Suprapubic skin (tissue), 4 donors: ENCODE measurements around the gene TAC3. TPM values are rescaled to one million over a fixed set of nuclear protein-coding genes. Genes with fewer than 3 reads are reported as not detected.
A peak's percentile ranks its signal among the peaks of the same experiment; 100 is the strongest.
"Not testable (repeated sequence)": the region's sequence is repeated elsewhere in the genome, so short reads cannot be mapped to it uniquely, and the experiment has no call there.

Source experiments
- DNase-seq, 2 donors: peaks; one replicate each; pipeline ENCODE4 v3.0.0-alpha.2; 2019; ENCODE audit warnings: low spot score in 2 of 2
- H3K27ac ChIP-seq: fragments of 200-600 bp; sonication (generic); one replicate; pipeline ENCODE4 v1.5.1; 2019
- H3K27me3 ChIP-seq: fragments of 200-600 bp; sonication (generic); one replicate; pipeline ENCODE4 v1.5.1; 2019
- H3K36me3 ChIP-seq: fragments of 200-600 bp; sonication (generic); one replicate; pipeline ENCODE4 v1.5.1; 2019
- H3K4me1 ChIP-seq: fragments of 200-600 bp; sonication (generic); one replicate; pipeline ENCODE4 v1.5.1; 2019
- H3K4me3 ChIP-seq: fragments of 200-600 bp; sonication (generic); one replicate; pipeline ENCODE4 v1.5.1; 2019; ENCODE audit warnings: mild to moderate bottlenecking
- H3K9me3 ChIP-seq: fragments of 200-600 bp; sonication (generic); one replicate; pipeline ENCODE4 v1.5.1; 2019
- CTCF ChIP-seq, 2 donors: fragments of 200-600 bp in 1 of 2; fragments of 450-650 bp in 1 of 2; sonication (generic) in 1 of 2; IDR thresholded peaks; one replicate each; pipeline ENCODE4 v1.5.1; 2016 to 2019; ENCODE audit warnings: antibody characterized with exemption in 2 of 2, mild to moderate bottlenecking in 1 of 2, moderate library complexity in 1 of 2
- EP300 ChIP-seq: sonication (generic); formaldehyde crosslinking; IDR thresholded peaks from one replicate; pipeline ENCODE4 v1.6.1; 2017; ENCODE audit warnings: antibody characterized with exemption
- POLR2A ChIP-seq, 2 donors: fragments of 450-650 bp; IDR thresholded peaks; one replicate each; pipeline ENCODE4 v1.6.1; 2017; ENCODE audit warnings: antibody characterized with exemption in 2 of 2, mild to moderate bottlenecking in 2 of 2, moderate library complexity in 2 of 2
- POLR2AphosphoS5 ChIP-seq, 3 donors: sonication (generic); formaldehyde crosslinking; IDR thresholded peaks; one replicate each; pipeline ENCODE4 v1.6.1; 2017; ENCODE audit warnings: antibody characterized with exemption in 3 of 3
- WGBS: methylation state at CpG from one replicate; pipeline ENCODE4 v1.1.5; 2018; 5-methylcytosine and 5-hydroxymethylcytosine counted together
- total RNA-seq, 4 donors: library from RNA; depleted of rRNA; stranded (reverse); fragments of >200 nt; gene quantifications; one replicate each; pipeline ENCODE4 v1.1.0, GENCODE V29; 2016

The TAC3 gene
- total RNA-seq, 4 donors from 2014 or later = not detected

GRCh38 chr12:56990648-56991318 lies 25.5 kb downstream of the TAC3 start:
- no peaks in the 10 kb centered on the region for H3K9me3 ChIP-seq
- H3K4me1 ChIP-seq = peaks cover 34% of the 10 kb centered on the region
- H3K4me3 ChIP-seq = no peak overlapping the region
- TF ChIP-seq POLR2AphosphoS5 (IDR thresholded peaks at IDR 0.05) (no peak), CTCF (IDR thresholded peaks at IDR 0.05) (no peak), POLR2A (IDR thresholded peaks at IDR 0.05) (no peak), EP300 (no peak)
- DNase-seq = no peak
- 32% methylated on average over 7 of the region's 7 CpGs for WGBS
- no peaks in the 10 kb centered on the region for H3K27me3 ChIP-seq
- no peak overlapping the region for H3K27ac ChIP-seq
- H3K36me3 ChIP-seq = no peaks in the 10 kb centered on the region

GRCh38 chr12:56989861-56990610 lies 26.3 kb downstream of the TAC3 start:
- Histone ChIP-seq H3K4me3 (no peak overlapping the region), H3K4me1 (peaks cover 36% of the 10 kb centered on the region), H3K36me3 (no peaks in the 10 kb centered on the region), H3K9me3 (no peaks in the 10 kb centered on the region), H3K27ac (no peak overlapping the region), H3K27me3 (no peaks in the 10 kb centered on the region)
- TF ChIP-seq POLR2A (IDR thresholded peaks at IDR 0.05) (no peak), POLR2AphosphoS5 (IDR thresholded peaks at IDR 0.05) (no peak), CTCF (IDR thresholded peaks at IDR 0.05) (no peak), EP300 (no peak)
- no peak for DNase-seq
- WGBS = 69% methylated on average over 7 of the region's 7 CpGs

GRCh38 chr12:56988207-56988739 lies 28.1 kb downstream of the TAC3 start:
- WGBS = 44% methylated on average over 5 of the region's 5 CpGs
- DNase-seq = no peak

GRCh38 chr12:56987551-56988053 lies 28.7 kb downstream of the TAC3 start:
- Histone ChIP-seq H3K36me3 (no peaks in the 10 kb centered on the region), H3K9me3 (no peaks in the 10 kb centered on the region), H3K4me3 (no peak overlapping the region), H3K27ac (no peak overlapping the region), H3K4me1 (peaks cover 36% of the 10 kb centered on the region), H3K27me3 (no peaks in the 10 kb centered on the region)
- TF ChIP-seq CTCF (IDR thresholded peaks at IDR 0.05) (peak; percentile 87 to 97), POLR2A (IDR thresholded peaks at IDR 0.05) (no peak)
- peak; percentile 81 to 89 for DNase-seq
- 23% methylated on average over 8 of the region's 11 CpGs for WGBS

More at GRCh38 chr12:56988207-56988739, 28.1 kb downstream of the TAC3 start:
- H3K27ac ChIP-seq = no peak overlapping the region
- no peaks in the 10 kb centered on the region for H3K36me3 ChIP-seq
- no peaks in the 10 kb centered on the region for H3K27me3 ChIP-seq
- TF ChIP-seq CTCF (IDR thresholded peaks at IDR 0.05) (no peak), POLR2AphosphoS5 (IDR thresholded peaks at IDR 0.05) (no peak), POLR2A (IDR thresholded peaks at IDR 0.05) (no peak), EP300 (no peak)
- H3K9me3 ChIP-seq = no peaks in the 10 kb centered on the region
- H3K4me3 ChIP-seq = no peak overlapping the region
- H3K4me1 ChIP-seq = peaks cover 36% of the 10 kb centered on the region

- Histone ChIP-seq H3K27ac (no peak overlapping the region), H3K4me1 (peaks cover 36% of the 10 kb centered on the region), H3K36me3 (no peaks in the 10 kb centered on the region), H3K27me3 (no peaks in the 10 kb centered on the region), H3K9me3 (no peaks in the 10 kb centered on the region), H3K4me3 (no peak overlapping the region)
- TF ChIP-seq POLR2A (IDR thresholded peaks at IDR 0.05) = no peak
- no peak for TF ChIP-seq EP300
- TF ChIP-seq CTCF (IDR thresholded peaks at IDR 0.05) = no peak
- TF ChIP-seq POLR2AphosphoS5 (IDR thresholded peaks at IDR 0.05) = no peak
- no peak for DNase-seq
Measured at GRCh38 chr12:56987011-56987410, 29.3 kb downstream of the TAC3 start.

GRCh38 chr12:56985714-56986113 lies 30.6 kb downstream of the TAC3 start:
- H3K9me3 ChIP-seq, H3K27me3 ChIP-seq, H3K4me3 ChIP-seq, DNase-seq, H3K27ac ChIP-seq, H3K36me3 ChIP-seq: not testable (repeated sequence)
- 46% methylated on average over 4 of the region's 6 CpGs for WGBS
- peaks cover 26% of the 10 kb centered on the region for H3K4me1 ChIP-seq
